ENCODE data around the gene CTNND2.

Gene CTNND2

GRCh38 chr5:11594021-11594420, 310.2 kb downstream of the CTNND2 start:
- DNase-seq (ENCODE audit: low read depth) = no peak

- DNase-seq (ENCODE audit: low read depth) = no peak
Measured at GRCh38 chr5:11590475-11590874, 313.8 kb downstream of the CTNND2 start.

- no peak for DNase-seq (ENCODE audit: low read depth)
Measured at GRCh38 chr5:11588803-11589202, 315.4 kb downstream of the CTNND2 start.

GRCh38 chr5:11584017-11584416, 320.2 kb downstream of the CTNND2 start:
- DNase-seq (ENCODE audit: low read depth) = no peak

- no peak for DNase-seq (ENCODE audit: low read depth)
Measured at GRCh38 chr5:11579351-11579750, 324.9 kb downstream of the CTNND2 start.

- no peak for DNase-seq (ENCODE audit: low read depth)
Measured at GRCh38 chr5:11574787-11575186, 329.5 kb downstream of the CTNND2 start.

GRCh38 chr5:11573140-11573992, 330.9 kb downstream of the CTNND2 start:
- no peak for DNase-seq (ENCODE audit: low read depth)

- DNase-seq (ENCODE audit: low read depth) = no peak
Measured at GRCh38 chr5:11564706-11565105, 339.5 kb downstream of the CTNND2 start.

- no peak for DNase-seq (ENCODE audit: low read depth)
Measured at GRCh38 chr5:11563822-11564221, 340.4 kb downstream of the CTNND2 start.

GRCh38 chr5:11560915-11561697, 343.1 kb downstream of the CTNND2 start:
- no peak for DNase-seq (ENCODE audit: low read depth)

- DNase-seq (ENCODE audit: low read depth) = no peak
Measured at GRCh38 chr5:11557063-11557462, 347.2 kb downstream of the CTNND2 start.

- no peak for DNase-seq (ENCODE audit: low read depth)
Measured at GRCh38 chr5:11555171-11555570, 349.1 kb downstream of the CTNND2 start.

GRCh38 chr5:11547730-11548129, 356.5 kb downstream of the CTNND2 start:
- DNase-seq (ENCODE audit: low read depth) = no peak

GRCh38 chr5:11547140-11547539, 357.1 kb downstream of the CTNND2 start:
- DNase-seq (ENCODE audit: low read depth) = no peak

GRCh38 chr5:11540112-11540511, 364.1 kb downstream of the CTNND2 start:
- no peak for DNase-seq (ENCODE audit: low read depth)

GRCh38 chr5:11531811-11532555, 372.3 kb downstream of the CTNND2 start:
- DNase-seq (ENCODE audit: low read depth) = no peak

- no peak for DNase-seq (ENCODE audit: low read depth)
Measured at GRCh38 chr5:11528720-11529119, 375.5 kb downstream of the CTNND2 start.

- DNase-seq (ENCODE audit: low read depth) = no peak
Measured at GRCh38 chr5:11527652-11528349, 376.4 kb downstream of the CTNND2 start.

- no peak for DNase-seq (ENCODE audit: low read depth)
Measured at GRCh38 chr5:11525020-11525419, 379.2 kb downstream of the CTNND2 start.

- no peak for DNase-seq (ENCODE audit: low read depth)
Measured at GRCh38 chr5:11524188-11524587, 380.1 kb downstream of the CTNND2 start.

- no peak for DNase-seq (ENCODE audit: low read depth)
Measured at GRCh38 chr5:11522796-11523195, 381.4 kb downstream of the CTNND2 start.

Measured in EH (cell line).